ENCODE measurements around the gene CREB1. TPM values are rescaled to one million over a fixed set of nuclear protein-coding genes. Genes with fewer than 3 reads are reported as not detected.

CREB1 gene
- total RNA-seq, 2 donors from 2014 or later: 87.1 to 105 TPM

DNA sequence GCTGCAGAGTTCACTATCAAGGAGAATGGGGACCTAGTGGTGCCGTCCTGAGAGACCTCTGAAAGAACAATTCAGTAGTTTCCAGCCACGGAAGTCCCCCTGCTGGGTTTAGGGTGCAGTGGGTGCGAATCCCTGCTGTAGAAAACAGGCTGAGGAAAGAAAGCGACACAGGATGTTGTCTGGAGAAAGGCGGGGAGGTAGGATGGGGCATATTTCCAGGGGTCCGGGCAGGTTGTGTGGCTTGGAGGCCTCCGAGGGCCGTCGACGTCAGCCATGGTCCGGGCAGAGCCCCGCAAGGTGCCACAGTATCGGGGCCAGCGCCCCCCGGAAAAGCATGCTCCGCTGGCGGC, 807 bp upstream of the CREB1 start:
- peaks cover 1% of the 10 kb centered on the region for H3K36me3 Mint-ChIP-seq (ENCODE audit: low read depth)
- peaks cover 9% of the 10 kb centered on the region for H3K4me1 ChIP-seq (ENCODE audit: control insufficient read depth, insufficient read depth, low read length)
- no peaks in the 10 kb centered on the region for H3K27me3 ChIP-seq (ENCODE audit: control insufficient read depth, insufficient read depth, low read length, poor library complexity, severe bottlenecking)
- WGBS, 2 experiments (ENCODE audit: insufficient coverage in 1 of 2, insufficient read length in 1 of 2): 4 to 7% methylated on average over 2 to 17 of the region's 17 CpGs
- DNase-seq: no peak
- H3K27me3 Mint-ChIP-seq (ENCODE audit: insufficient read depth): no peaks in the 10 kb centered on the region
- peak overlapping the region; percentile 77 for H3K4me3 ChIP-seq (ENCODE audit: low read length)
- H3K4me3 Mint-ChIP-seq: peak overlapping the region; percentile 98
- no peaks in the 10 kb centered on the region for H3K36me3 ChIP-seq (ENCODE audit: control insufficient read depth, insufficient read depth, low read length)
- H3K9ac ChIP-seq (ENCODE audit: extremely low read depth, low read length, poor library complexity, severe bottlenecking): peak overlapping the region; percentile 98
- peak overlapping the region; percentile 95 for H3K27ac Mint-ChIP-seq
- TF ChIP-seq, protein P1, sequence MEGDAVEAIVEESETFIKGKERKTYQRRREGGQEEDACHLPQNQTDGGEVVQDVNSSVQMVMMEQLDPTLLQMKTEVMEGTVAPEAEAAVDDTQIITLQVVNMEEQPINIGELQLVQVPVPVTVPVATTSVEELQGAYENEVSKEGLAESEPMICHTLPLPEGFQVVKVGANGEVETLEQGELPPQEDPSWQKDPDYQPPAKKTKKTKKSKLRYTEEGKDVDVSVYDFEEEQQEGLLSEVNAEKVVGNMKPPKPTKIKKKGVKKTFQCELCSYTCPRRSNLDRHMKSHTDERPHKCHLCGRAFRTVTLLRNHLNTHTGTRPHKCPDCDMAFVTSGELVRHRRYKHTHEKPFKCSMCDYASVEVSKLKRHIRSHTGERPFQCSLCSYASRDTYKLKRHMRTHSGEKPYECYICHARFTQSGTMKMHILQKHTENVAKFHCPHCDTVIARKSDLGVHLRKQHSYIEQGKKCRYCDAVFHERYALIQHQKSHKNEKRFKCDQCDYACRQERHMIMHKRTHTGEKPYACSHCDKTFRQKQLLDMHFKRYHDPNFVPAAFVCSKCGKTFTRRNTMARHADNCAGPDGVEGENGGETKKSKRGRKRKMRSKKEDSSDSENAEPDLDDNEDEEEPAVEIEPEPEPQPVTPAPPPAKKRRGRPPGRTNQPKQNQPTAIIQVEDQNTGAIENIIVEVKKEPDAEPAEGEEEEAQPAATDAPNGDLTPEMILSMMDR (conservative IDR thresholded peaks at IDR 0.05): no peak
- H3K4me1 Mint-ChIP-seq: peaks cover 35% of the 10 kb centered on the region
- no peak overlapping the region for H3K27ac ChIP-seq (ENCODE audit: low read depth, low read length)
- no peaks in the 10 kb centered on the region for H3K9me3 ChIP-seq (ENCODE audit: control insufficient read depth, low read length)
- H3K9me3 Mint-ChIP-seq: no peaks in the 10 kb centered on the region

- peaks cover 6% of the 10 kb centered on the region for H3K36me3 ChIP-seq (ENCODE audit: control insufficient read depth, insufficient read depth, low read length)
- H3K27ac ChIP-seq (ENCODE audit: low read depth, low read length): peak overlapping the region; percentile 100
- Mint-ChIP-seq H3K27ac (peak overlapping the region; percentile 100), H3K36me3 (ENCODE audit: low read depth) (peaks cover 2% of the 10 kb centered on the region), H3K27me3 (ENCODE audit: insufficient read depth) (no peaks in the 10 kb centered on the region), H3K4me3 (peak overlapping the region; percentile 98), H3K4me1 (peaks cover 35% of the 10 kb centered on the region), H3K9me3 (no peaks in the 10 kb centered on the region)
- peaks cover 9% of the 10 kb centered on the region for H3K4me1 ChIP-seq (ENCODE audit: control insufficient read depth, insufficient read depth, low read length)
- peak; percentile 65 for DNase-seq
- H3K4me3 ChIP-seq (ENCODE audit: low read length): peak overlapping the region; percentile 98
- peak overlapping the region; percentile 98 for H3K9ac ChIP-seq (ENCODE audit: extremely low read depth, low read length, poor library complexity, severe bottlenecking)
- TF ChIP-seq, protein P1 (conservative IDR thresholded peaks at IDR 0.05): no peak
- H3K9me3 ChIP-seq (ENCODE audit: control insufficient read depth, low read length): no peaks in the 10 kb centered on the region
- H3K27me3 ChIP-seq (ENCODE audit: control insufficient read depth, insufficient read depth, low read length, poor library complexity, severe bottlenecking): no peaks in the 10 kb centered on the region
- 0% methylated on average over 21 to 92 of the region's 93 CpGs for WGBS, 2 experiments (ENCODE audit: insufficient coverage in 1 of 2, insufficient read length in 1 of 2)
Observed at GRCh38 chr2:207530160-207531031, 634 bp downstream of the CREB1 start.

GRCh38 chr2:207531032-207531952, 1.5 kb downstream of the CREB1 start:
- H3K9me3 Mint-ChIP-seq: no peaks in the 10 kb centered on the region
- H3K4me3 ChIP-seq (ENCODE audit: low read length): peak overlapping the region; percentile 98
- peak overlapping the region; percentile 98 for H3K27ac Mint-ChIP-seq
- peak overlapping the region; percentile 98 for H3K4me3 Mint-ChIP-seq
- DNase-seq: no peak
- H3K9ac ChIP-seq (ENCODE audit: extremely low read depth, low read length, poor library complexity, severe bottlenecking): peak overlapping the region; percentile 91
- 34 to 37% methylated on average over 9 to 19 of the region's 20 CpGs for WGBS, 2 experiments (ENCODE audit: insufficient coverage in 1 of 2, insufficient read length in 1 of 2)
- H3K36me3 ChIP-seq (ENCODE audit: control insufficient read depth, insufficient read depth, low read length): peaks cover 6% of the 10 kb centered on the region
- H3K4me1 Mint-ChIP-seq: peaks cover 35% of the 10 kb centered on the region
- H3K4me1 ChIP-seq (ENCODE audit: control insufficient read depth, insufficient read depth, low read length): peaks cover 9% of the 10 kb centered on the region
- peaks cover 3% of the 10 kb centered on the region for H3K36me3 Mint-ChIP-seq (ENCODE audit: low read depth)
- TF ChIP-seq, protein P1 (conservative IDR thresholded peaks at IDR 0.05): no peak
- peak overlapping the region; percentile 67 for H3K27ac ChIP-seq (ENCODE audit: low read depth, low read length)
- H3K27me3 Mint-ChIP-seq (ENCODE audit: insufficient read depth): no peaks in the 10 kb centered on the region
- H3K9me3 ChIP-seq (ENCODE audit: control insufficient read depth, low read length): no peaks in the 10 kb centered on the region
- no peaks in the 10 kb centered on the region for H3K27me3 ChIP-seq (ENCODE audit: control insufficient read depth, insufficient read depth, low read length, poor library complexity, severe bottlenecking)
